Measurements from ENCODE around the gene ZNF423. TPM values are rescaled to one million over a fixed set of nuclear protein-coding genes. Genes with fewer than 3 reads are reported as not detected.

The ZNF423 gene
- total RNA-seq, 6 experiments from 2014 or later, result not detected

- Mint-ChIP-seq H3K27me3 (ENCODE audit: insufficient read depth) (no peaks in the 10 kb centered on the region), H3K4me3 (no peak overlapping the region), H3K9me3 (peaks cover 36% of the 10 kb centered on the region), H3K27ac (no peak overlapping the region), H3K36me3 (ENCODE audit: low read depth) (no peaks in the 10 kb centered on the region), H3K4me1 (ENCODE audit: low read depth) (no peaks in the 10 kb centered on the region)
- DNase-seq, result no peak
- TF ChIP-seq CTCF (IDR thresholded peaks at IDR 0.05), result no peak
Measured at GRCh38 chr16:49453021-49453420, 402.9 kb downstream of the ZNF423 start.

GRCh38 chr16:49452578-49452977 is 403.3 kb downstream of the ZNF423 start:
- Mint-ChIP-seq H3K4me1 (ENCODE audit: low read depth) (no peaks in the 10 kb centered on the region), H3K27me3 (ENCODE audit: insufficient read depth) (no peaks in the 10 kb centered on the region), H3K9me3 (peaks cover 36% of the 10 kb centered on the region), H3K4me3 (no peak overlapping the region), H3K27ac (no peak overlapping the region), H3K36me3 (ENCODE audit: low read depth) (no peaks in the 10 kb centered on the region)
- TF ChIP-seq CTCF (IDR thresholded peaks at IDR 0.05), result no peak
- no peak for DNase-seq

GRCh38 chr16:49452108-49452507 is 403.8 kb downstream of the ZNF423 start:
- Mint-ChIP-seq H3K27me3 (ENCODE audit: insufficient read depth) (no peaks in the 10 kb centered on the region), H3K9me3 (peaks cover 31% of the 10 kb centered on the region), H3K36me3 (ENCODE audit: low read depth) (no peaks in the 10 kb centered on the region), H3K4me1 (ENCODE audit: low read depth) (no peaks in the 10 kb centered on the region), H3K27ac (no peak overlapping the region), H3K4me3 (no peak overlapping the region)
- no peak for TF ChIP-seq CTCF (IDR thresholded peaks at IDR 0.05)
- no peak for DNase-seq

GRCh38 chr16:49446805-49447204 is 409.1 kb downstream of the ZNF423 start:
- DNase-seq, result no peak
- H3K9me3 Mint-ChIP-seq, result peaks cover 21% of the 10 kb centered on the region
- H3K4me1 Mint-ChIP-seq (ENCODE audit: low read depth), result no peaks in the 10 kb centered on the region
- H3K4me3 Mint-ChIP-seq, result no peak overlapping the region
- H3K27me3 Mint-ChIP-seq (ENCODE audit: insufficient read depth), result no peaks in the 10 kb centered on the region
- TF ChIP-seq CTCF (IDR thresholded peaks at IDR 0.05), result no peak
- no peak overlapping the region for H3K27ac Mint-ChIP-seq
- no peaks in the 10 kb centered on the region for H3K36me3 Mint-ChIP-seq (ENCODE audit: low read depth)

- no peak overlapping the region for H3K27ac Mint-ChIP-seq
- no peak for TF ChIP-seq CTCF (IDR thresholded peaks at IDR 0.05)
- peaks cover 24% of the 10 kb centered on the region for H3K9me3 Mint-ChIP-seq
- H3K4me3 Mint-ChIP-seq, result no peak overlapping the region
- DNase-seq, result no peak
- H3K4me1 Mint-ChIP-seq (ENCODE audit: low read depth), result no peaks in the 10 kb centered on the region
- no peaks in the 10 kb centered on the region for H3K36me3 Mint-ChIP-seq (ENCODE audit: low read depth)
- no peaks in the 10 kb centered on the region for H3K27me3 Mint-ChIP-seq (ENCODE audit: insufficient read depth)
Measured at GRCh38 chr16:49443576-49443975, 412.3 kb downstream of the ZNF423 start.

- Mint-ChIP-seq H3K36me3 (ENCODE audit: low read depth) (no peaks in the 10 kb centered on the region), H3K9me3 (peaks cover 31% of the 10 kb centered on the region), H3K4me1 (ENCODE audit: low read depth) (no peaks in the 10 kb centered on the region), H3K4me3 (no peak overlapping the region), H3K27ac (no peak overlapping the region), H3K27me3 (ENCODE audit: insufficient read depth) (no peaks in the 10 kb centered on the region)
- DNase-seq, result no peak
- no peak for TF ChIP-seq CTCF (IDR thresholded peaks at IDR 0.05)
Measured at GRCh38 chr16:49442805-49443204, 413.1 kb downstream of the ZNF423 start.
